ENCODE measurements around the gene MGMT.

MGMT gene

GRCh38 chr10:129766611-129767550, 299.8 kb downstream of the MGMT start:
- no peak for DNase-seq

- no peak for DNase-seq
Measured at GRCh38 chr10:129767751-129768150, 300.7 kb downstream of the MGMT start.

- DNase-seq = no peak
Measured at GRCh38 chr10:129768437-129769355, 301.7 kb downstream of the MGMT start.

- DNase-seq = no peak
Measured at GRCh38 chr10:129769381-129770116, 302.5 kb downstream of the MGMT start.

- no peak for DNase-seq
Measured at GRCh38 chr10:129770286-129770685, 303.2 kb downstream of the MGMT start.

- DNase-seq = no peak
Measured at GRCh38 chr10:129771024-129771423, 304.0 kb downstream of the MGMT start.

GRCh38 chr10:129771576-129771975, 304.5 kb downstream of the MGMT start:
- no peak for DNase-seq

- DNase-seq = no peak
Measured at GRCh38 chr10:129771991-129772431, 305.0 kb downstream of the MGMT start.

- no peak for DNase-seq
Measured at GRCh38 chr10:129772468-129773358, 305.7 kb downstream of the MGMT start.

GRCh38 chr10:129773359-129773990, 306.4 kb downstream of the MGMT start:
- no peak for DNase-seq

GRCh38 chr10:129774082-129774735, 307.2 kb downstream of the MGMT start:
- no peak for DNase-seq

GRCh38 chr10:129774736-129775401, 307.8 kb downstream of the MGMT start:
- no peak for DNase-seq

- DNase-seq = no peak
Measured at GRCh38 chr10:129775681-129776080, 308.6 kb downstream of the MGMT start.

GRCh38 chr10:129777687-129778086, 310.6 kb downstream of the MGMT start:
- DNase-seq = no peak

GRCh38 chr10:129778571-129778970, 311.5 kb downstream of the MGMT start:
- DNase-seq = no peak

GRCh38 chr10:129779126-129780111, 312.4 kb downstream of the MGMT start:
- DNase-seq = no peak

- no peak for DNase-seq
Measured at GRCh38 chr10:129780198-129780597, 313.2 kb downstream of the MGMT start.

GRCh38 chr10:129780901-129781795, 314.1 kb downstream of the MGMT start:
- DNase-seq = no peak
